K562 (cell line): ENCODE results near the gene RNU6-9. TPM values are rescaled to one million over a fixed set of nuclear protein-coding genes. Genes with fewer than 3 reads are reported as not detected.

Source experiments
- CHD2 ChIP-seq: IDR thresholded peaks from 2 replicates; pipeline ENCODE4 v1.6.1; 2011; ENCODE audit warnings: low read depth, low read length
- CREB1 ChIP-seq, 2 experiments: sonication (generic) in 1 of 2; formaldehyde crosslinking in 1 of 2; IDR thresholded peaks; 2 replicates each; pipeline versions ENCODE4 v1.6.1 to v1.8.0; 2012 to 2022; ENCODE audit warnings: inconsistent platforms in 1 of 2, mild to moderate bottlenecking in 1 of 2, missing genetic modification reagents in 1 of 2, moderate library complexity in 1 of 2
- FIP1L1 ChIP-seq: fragments of 200-400 bp; formaldehyde crosslinking; IDR thresholded peaks from 2 replicates; pipeline ENCODE4 v1.6.1; 2018; ENCODE audit warnings: mild to moderate bottlenecking, low read depth, low read length; ENCODE audit not compliant: poor library complexity, severe bottlenecking
- HEY1 ChIP-seq: fragments of 250-450 bp; sonication (Bioruptor Pico); IDR thresholded peaks from 2 replicates; pipeline ENCODE4 v1.5.0; 2020; ENCODE audit warnings: mild to moderate bottlenecking, moderate library complexity, borderline replicate concordance
- HMGN3 ChIP-seq: IDR thresholded peaks from 2 replicates; pipeline ENCODE4 v1.6.1; 2011; ENCODE audit warnings: borderline replicate concordance, low read depth, mild to moderate bottlenecking, mixed read lengths, low read length; ENCODE audit not compliant: insufficient read length; ENCODE audit errors: extremely low read depth
- HNRNPH1 ChIP-seq: fragments of 200-400 bp; formaldehyde crosslinking; optimal IDR thresholded peaks from 2 replicates; pipeline ENCODE3; 2017; ENCODE audit warnings: low read depth, mild to moderate bottlenecking, low read length, moderate library complexity
- KDM1A ChIP-seq, 2 experiments: fragments of 450-650 bp; IDR thresholded peaks; 2 replicates each; pipeline ENCODE4 v1.6.1; 2016; ENCODE audit warnings: mild to moderate bottlenecking in 2 of 2
- NUFIP1 ChIP-seq: fragments of 450-650 bp; IDR thresholded peaks from 2 replicates; pipeline ENCODE4 v1.6.1; 2018; ENCODE audit not compliant: partially characterized antibody
- PPARD ChIP-seq: fragments of 250-450 bp; sonication (Bioruptor Pico); IDR thresholded peaks from 2 replicates; pipeline ENCODE4 v1.8.0; 2022; ENCODE audit warnings: inconsistent platforms, mild to moderate bottlenecking, moderate library complexity
- PRPF4 ChIP-seq: fragments of 200-400 bp; formaldehyde crosslinking; IDR thresholded peaks from one replicate; pipeline ENCODE4 v1.6.1; 2017; ENCODE audit warnings: low read length, low read depth, mild to moderate bottlenecking; ENCODE audit not compliant: insufficient read depth, poor library complexity, severe bottlenecking
- ZNF124 ChIP-seq: sonication (generic); formaldehyde crosslinking; IDR thresholded peaks from 2 replicates; pipeline ENCODE4 v1.8.1; 2022; ENCODE audit warnings: missing genetic modification reagents
- polyA plus RNA-seq, 8 experiments: library from polyadenylated mRNA; depleted of rRNA in 4 of 8; stranded (reverse) in 5 of 8; unstranded in 3 of 8; fragments of >200 nt; fragmentation: Nextera tagmentation in 2 of 8; fragmentation: Illumina TruSeq in 1 of 8; extraction: Ambion mirVana in 2 of 8; extraction: Trizol in 1 of 8; gene quantifications; 2 replicates each; pipeline versions ENCODE4 v1.2.1 to v1.2.3, GENCODE V29; 2011 to 2014; ENCODE audit warnings: inconsistent platforms in 1 of 8, missing spikeins in 1 of 8
- total RNA-seq, 7 experiments: library from RNA; depleted of rRNA in 6 of 7; stranded (reverse); fragments of >200 nt in 6 of 7; fragmentation: Illumina TruSeq in 2 of 7; extraction: Trizol in 2 of 7; gene quantifications; 2 replicates each; pipeline versions ENCODE4 v1.2.1 to v1.2.3, GENCODE V29; 2011 to 2021; ENCODE audit warnings: low replicate concordance in 1 of 7
- TF ChIP-seq, protein P1 (sequence below): fragments of 250-450 bp; sonication (Bioruptor Pico); IDR thresholded peaks from 2 replicates; pipeline ENCODE4 v1.8.0; 2021; ENCODE audit warnings: borderline replicate concordance, mild to moderate bottlenecking, moderate library complexity; ENCODE audit not compliant: poor library complexity, severe bottlenecking
- TF ChIP-seq, protein P2 (sequence below): sonication (generic); formaldehyde crosslinking; IDR thresholded peaks from 2 replicates; pipeline ENCODE4 v1.8.1; 2023; ENCODE audit warnings: mild to moderate bottlenecking, missing genetic modification reagents, moderate library complexity
- TF ChIP-seq, protein P3 (sequence below): fragments of 450-650 bp; IDR thresholded peaks from 2 replicates; pipeline ENCODE4 v1.6.1; 2016; ENCODE audit warnings: mild to moderate bottlenecking, moderate library complexity

The RNU6-9 gene
- total and polyA plus RNA-seq, 9 of the 15 experiments (the other 6 are each of a cell fraction or from before 2014, with no cell fraction given), result not detected

DNA sequence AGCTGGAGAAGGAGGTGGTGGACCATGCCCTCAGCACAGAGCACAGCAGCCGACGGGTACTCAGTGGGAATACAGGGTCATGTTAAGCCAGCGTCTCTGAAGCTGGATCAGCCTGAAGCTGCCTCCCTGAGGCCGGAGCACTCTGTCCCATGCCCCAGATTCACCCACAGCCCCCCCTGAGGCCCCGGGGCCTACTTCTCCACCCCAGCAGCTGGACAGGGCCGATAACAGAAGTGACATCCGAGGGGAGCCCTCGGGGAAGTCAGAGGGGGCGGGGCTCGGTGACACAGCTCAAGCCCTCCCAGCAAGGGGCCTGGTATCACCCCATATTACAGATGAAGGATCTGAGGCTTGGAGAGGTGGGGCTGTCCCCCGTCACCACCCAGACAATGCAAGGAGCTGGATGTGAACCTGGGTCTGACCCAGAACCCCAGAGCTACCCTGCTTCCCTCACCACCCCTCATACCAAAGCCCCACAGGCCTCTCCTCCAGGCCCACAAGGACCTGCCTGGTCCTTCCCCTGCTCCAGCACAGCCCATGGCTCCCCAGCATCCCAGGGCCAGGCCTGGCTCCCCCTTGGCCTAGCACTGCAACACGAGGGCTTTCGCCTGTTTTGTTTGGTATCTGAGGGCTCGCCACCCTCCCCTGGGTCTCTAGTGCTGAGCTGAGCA lies 14.0 kb downstream of the RNU6-9 start (continued):
- TF ChIP-seq HMGN3, result peak; percentile 100
- TF ChIP-seq PRPF4, result no peak
- TF ChIP-seq ZNF124, result no peak
- no peak for TF ChIP-seq PPARD (CRISPR knock-in tag)
- TF ChIP-seq FIP1L1, result no peak
- TF ChIP-seq, protein P1, sequence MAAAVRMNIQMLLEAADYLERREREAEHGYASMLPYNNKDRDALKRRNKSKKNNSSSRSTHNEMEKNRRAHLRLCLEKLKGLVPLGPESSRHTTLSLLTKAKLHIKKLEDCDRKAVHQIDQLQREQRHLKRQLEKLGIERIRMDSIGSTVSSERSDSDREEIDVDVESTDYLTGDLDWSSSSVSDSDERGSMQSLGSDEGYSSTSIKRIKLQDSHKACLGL (CRISPR knock-in tag), result no peak
- TF ChIP-seq, protein P2, sequence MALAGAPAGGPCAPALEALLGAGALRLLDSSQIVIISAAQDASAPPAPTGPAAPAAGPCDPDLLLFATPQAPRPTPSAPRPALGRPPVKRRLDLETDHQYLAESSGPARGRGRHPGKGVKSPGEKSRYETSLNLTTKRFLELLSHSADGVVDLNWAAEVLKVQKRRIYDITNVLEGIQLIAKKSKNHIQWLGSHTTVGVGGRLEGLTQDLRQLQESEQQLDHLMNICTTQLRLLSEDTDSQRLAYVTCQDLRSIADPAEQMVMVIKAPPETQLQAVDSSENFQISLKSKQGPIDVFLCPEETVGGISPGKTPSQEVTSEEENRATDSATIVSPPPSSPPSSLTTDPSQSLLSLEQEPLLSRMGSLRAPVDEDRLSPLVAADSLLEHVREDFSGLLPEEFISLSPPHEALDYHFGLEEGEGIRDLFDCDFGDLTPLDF, result no peak
- no peak for TF ChIP-seq NUFIP1
- no peak for TF ChIP-seq HEY1 (CRISPR knock-in tag)
- no peak for TF ChIP-seq HNRNPH1
- no peak; the same call in 1 of the 2 replicates for TF ChIP-seq CHD2
- TF ChIP-seq CREB1 (IDR thresholded peaks at IDR 0.05), result peak; percentile 73
- TF ChIP-seq CREB1 (CRISPR knock-in tag; IDR thresholded peaks at IDR 0.05), result no peak; the same call in 1 of the 2 replicates
- TF ChIP-seq KDM1A (IDR thresholded peaks at IDR 0.05), result peak; percentile 77 to 86
- TF ChIP-seq, protein P3, sequence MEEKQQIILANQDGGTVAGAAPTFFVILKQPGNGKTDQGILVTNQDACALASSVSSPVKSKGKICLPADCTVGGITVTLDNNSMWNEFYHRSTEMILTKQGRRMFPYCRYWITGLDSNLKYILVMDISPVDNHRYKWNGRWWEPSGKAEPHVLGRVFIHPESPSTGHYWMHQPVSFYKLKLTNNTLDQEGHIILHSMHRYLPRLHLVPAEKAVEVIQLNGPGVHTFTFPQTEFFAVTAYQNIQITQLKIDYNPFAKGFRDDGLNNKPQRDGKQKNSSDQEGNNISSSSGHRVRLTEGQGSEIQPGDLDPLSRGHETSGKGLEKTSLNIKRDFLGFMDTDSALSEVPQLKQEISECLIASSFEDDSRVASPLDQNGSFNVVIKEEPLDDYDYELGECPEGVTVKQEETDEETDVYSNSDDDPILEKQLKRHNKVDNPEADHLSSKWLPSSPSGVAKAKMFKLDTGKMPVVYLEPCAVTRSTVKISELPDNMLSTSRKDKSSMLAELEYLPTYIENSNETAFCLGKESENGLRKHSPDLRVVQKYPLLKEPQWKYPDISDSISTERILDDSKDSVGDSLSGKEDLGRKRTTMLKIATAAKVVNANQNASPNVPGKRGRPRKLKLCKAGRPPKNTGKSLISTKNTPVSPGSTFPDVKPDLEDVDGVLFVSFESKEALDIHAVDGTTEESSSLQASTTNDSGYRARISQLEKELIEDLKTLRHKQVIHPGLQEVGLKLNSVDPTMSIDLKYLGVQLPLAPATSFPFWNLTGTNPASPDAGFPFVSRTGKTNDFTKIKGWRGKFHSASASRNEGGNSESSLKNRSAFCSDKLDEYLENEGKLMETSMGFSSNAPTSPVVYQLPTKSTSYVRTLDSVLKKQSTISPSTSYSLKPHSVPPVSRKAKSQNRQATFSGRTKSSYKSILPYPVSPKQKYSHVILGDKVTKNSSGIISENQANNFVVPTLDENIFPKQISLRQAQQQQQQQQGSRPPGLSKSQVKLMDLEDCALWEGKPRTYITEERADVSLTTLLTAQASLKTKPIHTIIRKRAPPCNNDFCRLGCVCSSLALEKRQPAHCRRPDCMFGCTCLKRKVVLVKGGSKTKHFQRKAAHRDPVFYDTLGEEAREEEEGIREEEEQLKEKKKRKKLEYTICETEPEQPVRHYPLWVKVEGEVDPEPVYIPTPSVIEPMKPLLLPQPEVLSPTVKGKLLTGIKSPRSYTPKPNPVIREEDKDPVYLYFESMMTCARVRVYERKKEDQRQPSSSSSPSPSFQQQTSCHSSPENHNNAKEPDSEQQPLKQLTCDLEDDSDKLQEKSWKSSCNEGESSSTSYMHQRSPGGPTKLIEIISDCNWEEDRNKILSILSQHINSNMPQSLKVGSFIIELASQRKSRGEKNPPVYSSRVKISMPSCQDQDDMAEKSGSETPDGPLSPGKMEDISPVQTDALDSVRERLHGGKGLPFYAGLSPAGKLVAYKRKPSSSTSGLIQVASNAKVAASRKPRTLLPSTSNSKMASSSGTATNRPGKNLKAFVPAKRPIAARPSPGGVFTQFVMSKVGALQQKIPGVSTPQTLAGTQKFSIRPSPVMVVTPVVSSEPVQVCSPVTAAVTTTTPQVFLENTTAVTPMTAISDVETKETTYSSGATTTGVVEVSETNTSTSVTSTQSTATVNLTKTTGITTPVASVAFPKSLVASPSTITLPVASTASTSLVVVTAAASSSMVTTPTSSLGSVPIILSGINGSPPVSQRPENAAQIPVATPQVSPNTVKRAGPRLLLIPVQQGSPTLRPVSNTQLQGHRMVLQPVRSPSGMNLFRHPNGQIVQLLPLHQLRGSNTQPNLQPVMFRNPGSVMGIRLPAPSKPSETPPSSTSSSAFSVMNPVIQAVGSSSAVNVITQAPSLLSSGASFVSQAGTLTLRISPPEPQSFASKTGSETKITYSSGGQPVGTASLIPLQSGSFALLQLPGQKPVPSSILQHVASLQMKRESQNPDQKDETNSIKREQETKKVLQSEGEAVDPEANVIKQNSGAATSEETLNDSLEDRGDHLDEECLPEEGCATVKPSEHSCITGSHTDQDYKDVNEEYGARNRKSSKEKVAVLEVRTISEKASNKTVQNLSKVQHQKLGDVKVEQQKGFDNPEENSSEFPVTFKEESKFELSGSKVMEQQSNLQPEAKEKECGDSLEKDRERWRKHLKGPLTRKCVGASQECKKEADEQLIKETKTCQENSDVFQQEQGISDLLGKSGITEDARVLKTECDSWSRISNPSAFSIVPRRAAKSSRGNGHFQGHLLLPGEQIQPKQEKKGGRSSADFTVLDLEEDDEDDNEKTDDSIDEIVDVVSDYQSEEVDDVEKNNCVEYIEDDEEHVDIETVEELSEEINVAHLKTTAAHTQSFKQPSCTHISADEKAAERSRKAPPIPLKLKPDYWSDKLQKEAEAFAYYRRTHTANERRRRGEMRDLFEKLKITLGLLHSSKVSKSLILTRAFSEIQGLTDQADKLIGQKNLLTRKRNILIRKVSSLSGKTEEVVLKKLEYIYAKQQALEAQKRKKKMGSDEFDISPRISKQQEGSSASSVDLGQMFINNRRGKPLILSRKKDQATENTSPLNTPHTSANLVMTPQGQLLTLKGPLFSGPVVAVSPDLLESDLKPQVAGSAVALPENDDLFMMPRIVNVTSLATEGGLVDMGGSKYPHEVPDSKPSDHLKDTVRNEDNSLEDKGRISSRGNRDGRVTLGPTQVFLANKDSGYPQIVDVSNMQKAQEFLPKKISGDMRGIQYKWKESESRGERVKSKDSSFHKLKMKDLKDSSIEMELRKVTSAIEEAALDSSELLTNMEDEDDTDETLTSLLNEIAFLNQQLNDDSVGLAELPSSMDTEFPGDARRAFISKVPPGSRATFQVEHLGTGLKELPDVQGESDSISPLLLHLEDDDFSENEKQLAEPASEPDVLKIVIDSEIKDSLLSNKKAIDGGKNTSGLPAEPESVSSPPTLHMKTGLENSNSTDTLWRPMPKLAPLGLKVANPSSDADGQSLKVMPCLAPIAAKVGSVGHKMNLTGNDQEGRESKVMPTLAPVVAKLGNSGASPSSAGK, result no peak
